Measurements from ENCODE around the gene TMEM134. TPM values are rescaled to one million over a fixed set of nuclear protein-coding genes. Genes with fewer than 3 reads are reported as not detected.
"Not testable (repeated sequence)": the region's sequence is repeated elsewhere in the genome, so short reads cannot be mapped to it uniquely, and the experiment has no call there.

Gene TMEM134
- total and polyA plus RNA-seq, 3 donors from 2014 or later = 97.5 to 149 (median 126) TPM

GRCh38 chr11:67466962-67467771, 1.9 kb downstream of the TMEM134 start:
- Histone ChIP-seq H3K27me3 (no peaks in the 10 kb centered on the region), H3K4me3 (no peak overlapping the region), H3K4me1 (peaks cover 12% of the 10 kb centered on the region), H3K36me3 (ENCODE audit: low read depth, missing control alignments) (no peaks in the 10 kb centered on the region), H3K9me3 (no peaks in the 10 kb centered on the region), H3K27ac (no peak overlapping the region)
- 70 to 80% methylated on average over 11 of the region's 11 CpGs for WGBS, 2 donors
- TF ChIP-seq POLR2A (IDR thresholded peaks at IDR 0.05) = no peak
- DNase-seq = no peak
- intact Hi-C loops (cut with DNase I; ENCODE audit: low total_unique reads) = no loop called here

GRCh38 chr11:67466367-67466766, 2.7 kb downstream of the TMEM134 start:
- DNase-seq = no peak
- WGBS, 2 donors = 76 to 86% methylated on average over 5 of the region's 5 CpGs
- H3K4me1 ChIP-seq = peaks cover 12% of the 10 kb centered on the region
- H3K36me3 ChIP-seq (ENCODE audit: low read depth, missing control alignments) = no peaks in the 10 kb centered on the region
- intact Hi-C loops (cut with DNase I; ENCODE audit: low total_unique reads) = no loop called here
- H3K27me3 ChIP-seq = no peaks in the 10 kb centered on the region
- H3K4me3 ChIP-seq = no peak overlapping the region
- TF ChIP-seq CTCF (IDR thresholded peaks at IDR 0.05) (no peak), POLR2A (IDR thresholded peaks at IDR 0.05) (no peak)
- H3K9me3 ChIP-seq = no peaks in the 10 kb centered on the region
- H3K27ac ChIP-seq = no peak overlapping the region

GRCh38 chr11:67465530-67465929, 3.5 kb downstream of the TMEM134 start:
- DNase-seq; intact Hi-C loops (cut with DNase I; ENCODE audit: low total_unique reads); H3K9me3 ChIP-seq; H3K36me3 ChIP-seq (ENCODE audit: low read depth, missing control alignments); H3K4me3 ChIP-seq; H3K27me3 ChIP-seq: not testable (repeated sequence)
- Histone ChIP-seq H3K27ac (peak overlapping the region in 1 of 2 donors; percentile 85), H3K4me1 (peaks cover 12% of the 10 kb centered on the region)
- WGBS, 2 donors = 79 to 84% methylated on average over 2 of the region's 2 CpGs

GRCh38 chr11:67465189-67465510, 3.9 kb downstream of the TMEM134 start:
- peaks cover 12% of the 10 kb centered on the region for H3K4me1 ChIP-seq
- no peaks in the 10 kb centered on the region for H3K9me3 ChIP-seq
- intact Hi-C loops (cut with DNase I; ENCODE audit: low total_unique reads) = no loop called here
- peak overlapping the region; percentile 49 to 66 for H3K4me3 ChIP-seq
- TF ChIP-seq POLR2A (IDR thresholded peaks at IDR 0.05) (no peak), CTCF (IDR thresholded peaks at IDR 0.05) (no peak)
- 54 to 79% methylated on average over 3 of the region's 3 CpGs for WGBS, 2 donors
- no peak for DNase-seq
- no peaks in the 10 kb centered on the region for H3K27me3 ChIP-seq
- H3K36me3 ChIP-seq (ENCODE audit: low read depth, missing control alignments) = no peaks in the 10 kb centered on the region
- H3K27ac ChIP-seq = peak overlapping the region; percentile 85 to 87

- H3K27me3 ChIP-seq = no peaks in the 10 kb centered on the region
- peak; percentile 91 for DNase-seq
- H3K4me1 ChIP-seq = peaks cover 12% of the 10 kb centered on the region
- H3K36me3 ChIP-seq (ENCODE audit: low read depth, missing control alignments) = no peaks in the 10 kb centered on the region
- H3K27ac ChIP-seq = peak overlapping the region; percentile 85 to 87
- intact Hi-C loops (cut with DNase I; ENCODE audit: low total_unique reads) = no loop called here
- WGBS, 2 donors = 35 to 60% methylated on average over 1 to 55 of the region's 56 CpGs
- peak overlapping the region; percentile 49 to 66 for H3K4me3 ChIP-seq
- TF ChIP-seq CTCF (IDR thresholded peaks at IDR 0.05) (no peak), POLR2A (IDR thresholded peaks at IDR 0.05) (no peak)
- no peaks in the 10 kb centered on the region for H3K9me3 ChIP-seq
Observed at GRCh38 chr11:67464411-67465188, 4.5 kb downstream of the TMEM134 start.
